ENCODE data around the gene EXOC1L.
"Not testable (repeated sequence)": the region's sequence is repeated elsewhere in the genome, so short reads cannot be mapped to it uniquely, and the experiment has no call there.

EXOC1L gene

DNA sequence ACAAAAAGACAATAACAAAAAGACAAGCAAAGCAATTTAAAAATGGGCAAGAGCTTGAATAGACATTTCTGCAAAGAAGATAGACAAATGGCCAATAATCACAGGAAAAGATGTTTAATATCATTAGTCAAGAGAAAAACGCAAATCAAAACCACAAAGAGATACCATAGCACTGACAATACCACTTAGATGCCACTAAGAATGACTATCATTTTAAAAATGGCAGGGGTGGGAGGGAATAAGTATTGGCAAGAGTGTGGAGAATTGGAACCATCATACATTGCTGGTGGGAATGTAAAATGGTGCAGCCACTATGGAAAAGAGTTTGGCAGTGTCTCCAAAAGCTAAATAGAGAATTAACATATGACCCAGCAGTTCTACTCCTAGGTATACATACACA lies 18.8 kb downstream of the EXOC1L start:
- DNase-seq, result no peak

DNA sequence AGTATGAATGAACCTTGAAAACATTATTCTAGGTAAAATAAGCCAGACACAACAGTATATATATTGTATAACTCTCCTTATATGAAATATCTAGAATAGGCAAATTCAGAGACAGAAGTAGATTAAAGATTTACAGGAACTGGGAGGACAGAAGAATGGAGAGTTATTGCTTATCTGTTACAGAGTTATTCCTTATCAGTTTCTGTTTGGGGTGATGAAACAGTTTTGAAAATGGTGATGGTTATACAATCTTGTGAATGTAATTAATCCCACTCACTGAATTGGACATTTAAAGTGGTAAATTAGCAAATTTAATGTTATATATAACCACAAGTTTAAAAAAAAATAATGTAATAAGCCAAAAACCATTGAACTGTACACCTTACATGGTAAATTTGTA lies 19.4 kb downstream of the EXOC1L start:
- no peak for DNase-seq

DNA sequence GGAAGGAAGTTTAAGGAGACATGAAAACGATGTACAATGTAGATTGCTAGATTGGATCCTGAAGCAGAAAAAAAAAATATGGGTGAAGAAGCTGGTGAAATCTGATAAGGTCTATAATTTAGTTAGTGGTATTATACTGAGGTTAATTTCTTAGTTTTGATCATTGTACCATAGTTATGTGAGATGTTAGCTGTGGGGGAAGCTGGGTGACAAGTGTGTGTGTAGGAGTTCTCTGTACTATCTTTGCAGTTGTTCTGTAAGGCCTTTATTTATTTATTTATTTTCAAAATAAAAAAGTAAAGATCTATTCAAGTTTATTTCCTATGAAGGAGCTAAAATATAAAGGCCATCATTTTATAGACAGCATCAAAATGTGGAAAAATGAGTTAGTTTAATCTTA lies 21.4 kb downstream of the EXOC1L start:
- DNase-seq, result no peak

GRCh38 chr4:55841373-55842239 lies 22.0 kb downstream of the EXOC1L start:
- DNase-seq, result not testable (repeated sequence)

GRCh38 chr4:55842312-55842711 lies 22.7 kb downstream of the EXOC1L start:
- DNase-seq, result not testable (repeated sequence)

GRCh38 chr4:55849724-55850123 lies 30.1 kb downstream of the EXOC1L start:
- DNase-seq, result no peak

- no peak for DNase-seq
These were observed 32.3 kb downstream of the EXOC1L start for GRCh38 chr4:55851885-55852284.

- DNase-seq, result peak; percentile 85
These were observed 34.0 kb downstream of the EXOC1L start, which contains the start of gene EXOC1 for GRCh38 chr4:55853484-55854046. EXOC1 (plus strand) TSS chr4:55853648; CDS start chr4:55858324, 4,676 bp downstream.

GRCh38 chr4:55854129-55854528 lies 34.5 kb downstream of the EXOC1L start:
- no peak for DNase-seq

GRCh38 chr4:55857586-55857985 lies 38.0 kb downstream of the EXOC1L start:
- DNase-seq, result no peak

DNA sequence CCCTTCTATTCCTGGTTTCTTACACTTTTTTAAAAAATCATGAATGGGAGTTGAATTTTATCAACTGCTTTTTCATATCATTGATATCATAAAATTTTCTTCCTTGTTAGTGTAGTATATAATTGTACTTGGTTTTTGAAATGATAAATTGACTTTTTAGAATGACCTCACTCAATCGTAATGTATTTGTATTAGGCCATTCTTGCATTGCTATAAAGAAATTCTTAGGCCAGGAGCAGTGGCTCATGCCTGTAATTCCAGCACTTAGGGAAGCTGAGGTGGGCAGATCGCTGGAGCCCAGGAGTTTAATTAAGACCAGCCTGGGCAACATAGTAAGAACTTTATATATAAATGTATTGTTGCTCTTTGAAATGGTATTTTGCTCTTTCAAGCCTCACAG lies 40.1 kb downstream of the EXOC1L start:
- DNase-seq, result no peak

- DNase-seq, result no peak
These were observed 45.1 kb downstream of the EXOC1L start for GRCh38 chr4:55864577-55865223.

DNA sequence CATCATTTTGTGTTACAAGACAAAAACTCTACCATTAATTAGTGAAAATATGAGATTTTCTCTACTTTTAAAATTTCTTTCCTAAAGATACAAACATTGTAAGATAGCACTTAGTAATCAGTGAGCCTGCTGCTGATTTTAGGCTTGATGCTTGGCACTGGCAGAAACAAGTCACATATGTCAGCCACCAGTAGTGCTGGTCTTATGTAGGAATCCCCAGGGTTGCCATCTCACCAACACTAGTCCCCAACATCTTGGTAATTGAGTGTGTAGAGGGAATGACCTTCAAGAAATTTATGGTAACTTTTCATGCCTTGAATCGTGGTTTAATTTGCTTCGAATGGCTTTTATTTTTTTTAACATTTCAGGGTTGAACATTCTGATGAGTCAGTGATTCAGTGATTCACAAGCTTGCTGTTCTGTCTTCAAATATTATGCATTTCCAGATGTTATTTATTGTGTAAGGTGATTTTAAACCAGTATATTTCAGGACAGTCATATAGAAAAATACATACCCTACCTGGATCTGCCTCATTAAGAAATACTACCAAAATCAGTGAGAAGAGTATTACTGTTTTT lies 45.7 kb downstream of the EXOC1L start:
- DNase-seq, result no peak

DNA sequence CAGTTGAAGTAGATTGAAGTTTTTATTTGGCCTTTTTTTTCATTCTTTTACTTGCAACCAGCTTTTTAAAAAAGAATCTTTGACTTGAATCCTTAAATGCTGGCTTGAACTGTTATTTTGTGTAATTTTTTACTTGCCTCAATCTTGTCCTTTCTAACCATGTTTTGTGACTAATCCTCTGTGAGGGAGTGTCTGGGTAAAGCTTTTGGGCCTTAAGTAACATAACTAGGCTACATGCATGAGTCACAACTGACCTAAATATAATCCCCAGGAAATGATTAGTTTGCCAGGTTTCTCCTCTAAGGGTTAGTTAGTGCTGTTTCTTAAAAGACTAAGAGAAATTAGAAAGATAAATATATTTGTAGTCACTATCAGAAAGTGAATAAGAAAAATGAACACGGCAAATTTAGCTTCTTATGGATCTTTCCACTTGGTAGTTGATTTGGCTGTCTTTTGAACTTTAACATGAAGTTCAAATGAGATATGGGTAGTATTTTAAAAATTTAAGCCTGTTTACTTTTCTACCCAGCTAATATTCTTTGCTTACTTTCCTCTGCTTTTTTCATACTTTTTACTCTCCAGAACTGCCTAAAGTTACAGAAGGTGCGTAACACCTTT lies 46.8 kb downstream of the EXOC1L start:
- DNase-seq, result no peak

- no peak for DNase-seq
These were observed 47.5 kb downstream of the EXOC1L start for GRCh38 chr4:55866973-55867574.

DNA sequence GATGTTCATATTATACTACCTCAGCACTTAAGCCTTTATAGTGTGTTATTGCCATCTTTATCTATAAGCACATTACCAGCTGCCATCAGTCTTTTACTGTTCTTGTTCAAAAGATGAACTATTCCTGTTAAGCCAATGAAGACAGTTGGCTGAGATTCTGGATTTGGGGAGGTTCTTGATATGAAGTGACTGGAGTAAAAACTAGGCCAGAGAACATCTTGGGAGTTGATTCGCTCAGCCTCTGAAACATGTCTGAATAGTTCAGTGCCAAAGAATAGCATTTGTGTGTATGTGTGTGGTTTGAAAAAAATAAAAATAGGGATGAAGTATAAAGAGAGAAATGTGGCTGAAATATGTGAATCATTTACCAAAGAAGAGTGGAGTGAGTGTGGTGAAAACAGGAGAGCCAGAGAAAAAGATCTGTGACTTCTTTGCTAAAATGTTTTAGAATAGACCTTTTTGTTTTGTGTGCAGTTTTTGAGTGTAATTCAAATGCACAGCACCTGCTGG lies 49.0 kb downstream of the EXOC1L start:
- no peak for DNase-seq

DNA sequence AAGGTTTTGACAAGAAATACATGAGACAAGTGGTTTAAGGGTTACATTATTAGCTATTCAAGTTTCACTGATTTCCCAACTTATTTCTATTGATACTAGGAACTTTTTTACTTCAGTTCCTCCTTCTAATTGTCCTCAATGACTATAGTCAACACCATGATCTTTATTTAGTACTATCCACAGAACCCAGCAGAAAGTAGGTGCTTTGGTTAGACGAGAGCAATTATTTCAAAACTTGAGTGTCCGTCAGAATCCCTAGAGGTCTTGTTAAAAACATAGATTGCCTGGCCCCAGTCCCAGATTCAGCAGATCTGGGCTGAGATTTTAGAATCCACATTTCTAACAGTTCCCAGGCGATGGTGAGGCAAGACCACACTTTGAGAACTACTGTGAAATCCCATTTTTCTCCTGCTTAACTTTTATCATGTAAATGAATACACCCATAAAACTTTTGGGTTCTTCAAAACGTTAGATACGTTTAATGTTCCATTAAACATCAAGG lies 51.8 kb downstream of the EXOC1L start:
- no peak for DNase-seq

DNA sequence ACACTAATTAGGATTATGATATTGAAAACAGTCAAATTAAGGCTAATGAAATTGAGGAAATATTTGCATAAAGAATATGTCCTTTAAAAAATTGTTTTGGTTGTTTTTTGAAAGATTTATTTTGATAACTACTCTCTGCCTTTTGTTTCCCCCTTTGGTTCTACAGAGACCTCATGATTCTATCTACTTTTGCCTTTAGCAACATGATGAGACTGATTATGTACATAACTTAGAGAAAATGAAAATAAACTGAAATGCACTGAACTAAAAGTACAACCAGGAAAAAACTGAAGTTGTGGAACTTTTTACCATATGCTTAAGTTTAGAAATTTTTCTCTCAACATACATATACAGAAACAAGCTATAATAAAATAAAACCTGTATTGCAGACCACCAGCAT lies 55.2 kb downstream of the EXOC1L start:
- no peak for DNase-seq

DNA sequence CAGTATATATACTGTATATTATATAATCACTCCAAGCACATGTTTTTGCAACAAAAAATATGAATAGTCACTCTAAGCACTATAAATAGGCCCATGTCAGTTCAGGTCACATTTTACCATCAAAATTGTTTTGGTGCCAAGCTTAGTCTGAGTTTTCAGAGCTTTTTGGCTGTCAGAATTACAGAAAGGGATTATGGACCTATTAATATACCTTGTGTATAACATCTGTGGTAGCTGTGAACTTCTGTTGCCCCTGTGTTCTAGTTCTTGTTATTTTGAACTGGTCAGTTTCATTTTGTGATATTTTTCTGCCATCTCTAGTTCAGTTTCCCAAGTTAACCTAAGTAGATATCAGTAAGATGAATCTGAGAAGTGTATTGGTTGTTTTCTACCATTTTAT lies 56.8 kb downstream of the EXOC1L start:
- no peak for DNase-seq

DNA sequence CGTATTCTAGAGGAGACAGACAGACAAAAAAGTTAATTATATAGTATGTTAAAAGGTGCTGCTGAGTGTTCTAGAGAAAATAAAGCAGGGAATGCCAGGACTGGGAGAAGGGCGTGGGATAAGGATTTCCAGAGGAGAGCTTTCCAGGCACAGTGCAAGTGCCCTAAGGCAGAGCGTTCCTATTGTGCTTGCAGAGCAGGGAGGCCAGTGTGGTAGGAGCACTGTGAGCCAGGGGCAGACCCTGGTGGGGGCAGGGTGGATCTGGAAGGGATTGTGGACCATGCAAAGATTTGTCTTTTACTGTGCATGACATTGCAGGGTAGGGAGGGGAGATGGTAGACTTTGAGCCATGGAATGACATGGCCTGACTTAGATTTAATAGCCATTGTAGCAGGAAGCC lies 59.6 kb downstream of the EXOC1L start:
- DNase-seq, result no peak

- DNase-seq, result no peak
These were observed 61.2 kb downstream of the EXOC1L start for GRCh38 chr4:55880652-55881280.

Data from right kidney (tissue), 1 donor.